K562 (cell line): ENCODE results near the gene GNL3. TPM values are rescaled to one million over a fixed set of nuclear protein-coding genes. Genes with fewer than 3 reads are reported as not detected.

Experiments
- CREB1 ChIP-seq, 2 experiments: sonication (generic) in 1 of 2; formaldehyde crosslinking in 1 of 2; IDR thresholded peaks; 2 replicates each; pipeline versions ENCODE4 v1.6.1 to v1.8.0; 2012 to 2022; ENCODE audit warnings: inconsistent platforms in 1 of 2, mild to moderate bottlenecking in 1 of 2, missing genetic modification reagents in 1 of 2, moderate library complexity in 1 of 2
- CREM ChIP-seq: IDR thresholded peaks from 2 replicates; pipeline ENCODE4 v1.6.1; 2014; ENCODE audit warnings: antibody characterized with exemption, low read depth
- EP400 ChIP-seq: fragments of 450-650 bp; IDR thresholded peaks from 2 replicates; pipeline ENCODE4 v1.6.1; 2017; ENCODE audit warnings: antibody characterized with exemption, mild to moderate bottlenecking, moderate library complexity
- ESRRA ChIP-seq: fragments of 450-650 bp; IDR thresholded peaks from 2 replicates; pipeline ENCODE4 v1.6.1; 2014; ENCODE audit warnings: low read depth, mild to moderate bottlenecking, moderate library complexity, borderline replicate concordance
- GATAD2A ChIP-seq: fragments of 450-650 bp; IDR thresholded peaks from 2 replicates; pipeline ENCODE4 v1.6.1; 2017
- PCBP1 ChIP-seq: fragments of 200-400 bp; formaldehyde crosslinking; IDR thresholded peaks from 2 replicates; pipeline ENCODE4 v1.6.1; 2018; ENCODE audit warnings: mild to moderate bottlenecking, low read depth, low read length; ENCODE audit not compliant: poor library complexity, severe bottlenecking
- PRPF4 ChIP-seq: fragments of 200-400 bp; formaldehyde crosslinking; IDR thresholded peaks from one replicate; pipeline ENCODE4 v1.6.1; 2017; ENCODE audit warnings: low read length, low read depth, mild to moderate bottlenecking; ENCODE audit not compliant: insufficient read depth, poor library complexity, severe bottlenecking
- SAP30 ChIP-seq: fragments of 200-600 bp; sonication (generic); IDR thresholded peaks from 2 replicates; pipeline ENCODE4 v1.6.1; 2012; ENCODE audit warnings: borderline replicate concordance, low read depth, mild to moderate bottlenecking, moderate library complexity, low read length, control low read depth, inconsistent platforms; ENCODE audit not compliant: insufficient read depth, poor library complexity, severe bottlenecking
- SIN3A ChIP-seq, 2 experiments: fragments of 150-350 bp in 1 of 2; IDR thresholded peaks; 2 replicates each; pipeline ENCODE4 v1.6.1; 2011 to 2016; ENCODE audit warnings: borderline replicate concordance in 2 of 2, low read depth in 2 of 2, low read length in 2 of 2, mild to moderate bottlenecking in 2 of 2, moderate library complexity in 2 of 2; ENCODE audit not compliant: control insufficient read depth in 1 of 2
- SIX5 ChIP-seq, 2 experiments: IDR thresholded peaks; 2 replicates each; pipeline ENCODE4 v1.6.1; 2011; ENCODE audit warnings: low read length in 2 of 2, borderline replicate concordance in 1 of 2, low read depth in 1 of 2, mild to moderate bottlenecking in 1 of 2, moderate library complexity in 1 of 2; ENCODE audit not compliant: insufficient read depth in 1 of 2
- SMC3 ChIP-seq: conservative IDR thresholded peaks from 2 replicates; pipeline ENCODE4 v1.6.1; 2011; ENCODE audit warnings: low read depth, low read length, improper control_type of control experiment; ENCODE audit not compliant: insufficient read depth
- SP1 ChIP-seq: sonication (generic); formaldehyde crosslinking; IDR thresholded peaks from 2 replicates; pipeline ENCODE4 v1.8.1; 2022; ENCODE audit warnings: mild to moderate bottlenecking, missing genetic modification reagents
- TBL1XR1 ChIP-seq, 2 experiments: IDR thresholded peaks; 2 replicates each; pipeline ENCODE4 v1.6.1; 2012; ENCODE audit warnings: improper control_type of control experiment in 2 of 2, low read length in 2 of 2, mild to moderate bottlenecking in 1 of 2
- ZBED1 ChIP-seq: IDR thresholded peaks from 2 replicates; pipeline ENCODE4 v1.6.1; 2014
- ZBTB12 ChIP-seq: fragments of 250-450 bp; sonication (Bioruptor Pico); IDR thresholded peaks from 2 replicates; pipeline ENCODE4 v1.4.0; 2020
- ZBTB49 ChIP-seq: sonication (generic); formaldehyde crosslinking; IDR thresholded peaks from 2 replicates; pipeline ENCODE4 v1.8.0; 2022; ENCODE audit warnings: missing genetic modification reagents, mild to moderate bottlenecking, borderline replicate concordance
- ZNF766 ChIP-seq: fragments of 200-800 bp; sonication (Bioruptor generic); conservative IDR thresholded peaks from 2 replicates; pipeline ENCODE4 v1.6.1; 2016; ENCODE audit warnings: missing genetic modification characterization, missing compliant biosample characterization
- polyA plus RNA-seq, 8 experiments: library from polyadenylated mRNA; depleted of rRNA in 4 of 8; stranded (reverse) in 5 of 8; unstranded in 3 of 8; fragments of >200 nt; fragmentation: Nextera tagmentation in 2 of 8; fragmentation: Illumina TruSeq in 1 of 8; extraction: Ambion mirVana in 2 of 8; extraction: Trizol in 1 of 8; gene quantifications; 2 replicates each; pipeline versions ENCODE4 v1.2.1 to v1.2.3, GENCODE V29; 2011 to 2014; ENCODE audit warnings: inconsistent platforms in 1 of 8, missing spikeins in 1 of 8
- total RNA-seq, 7 experiments: library from RNA; depleted of rRNA in 6 of 7; stranded (reverse); fragments of >200 nt in 6 of 7; fragmentation: Illumina TruSeq in 2 of 7; extraction: Trizol in 2 of 7; gene quantifications; 2 replicates each; pipeline versions ENCODE4 v1.2.1 to v1.2.3, GENCODE V29; 2011 to 2021; ENCODE audit warnings: low replicate concordance in 1 of 7
- TF ChIP-seq, protein P1 (sequence below): fragments of 450-650 bp; IDR thresholded peaks from 2 replicates; pipeline ENCODE4 v1.6.1; 2016; ENCODE audit warnings: low read depth, mild to moderate bottlenecking, moderate library complexity
- TF ChIP-seq, protein P2 (sequence below): sonication (generic); formaldehyde crosslinking; IDR thresholded peaks from 2 replicates; pipeline ENCODE4 v1.8.1; 2022; ENCODE audit warnings: missing genetic modification reagents

GNL3 gene
- total and polyA plus RNA-seq, 9 of the 15 experiments (the other 6 are each of a cell fraction or from before 2014, with no cell fraction given): 132 to 313 (median 220) TPM

GRCh38 chr3:52685709-52686691 is at the start of gene GNL3, which contains the start of gene PBRM1 (continued):
- TF ChIP-seq TBL1XR1 (IDR thresholded peaks at IDR 0.05; ENCODE audit: low read length in 2 of 2): peak in 1 of 2 experiments; percentile 52; a peak in 1 of 4 replicates
- TF ChIP-seq, protein P1, sequence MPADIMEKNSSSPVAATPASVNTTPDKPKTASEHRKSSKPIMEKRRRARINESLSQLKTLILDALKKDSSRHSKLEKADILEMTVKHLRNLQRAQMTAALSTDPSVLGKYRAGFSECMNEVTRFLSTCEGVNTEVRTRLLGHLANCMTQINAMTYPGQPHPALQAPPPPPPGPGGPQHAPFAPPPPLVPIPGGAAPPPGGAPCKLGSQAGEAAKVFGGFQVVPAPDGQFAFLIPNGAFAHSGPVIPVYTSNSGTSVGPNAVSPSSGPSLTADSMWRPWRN: no peak
- no peak for TF ChIP-seq SIX5 (IDR thresholded peaks at IDR 0.05; ENCODE audit: borderline replicate concordance in 1 of 2, insufficient read depth in 1 of 2, low read depth in 1 of 2, low read length in 2 of 2)
- TF ChIP-seq ZNF766 (CRISPR knock-in tag): peak; percentile 54; the same call in 1 of the 2 replicates
- peak; percentile 92 for TF ChIP-seq SAP30
- TF ChIP-seq ZBED1: 0 out of 2 replicates have a peak, but pooled peaks have one; percentile 24
- peak; percentile 99 for TF ChIP-seq EP400
- TF ChIP-seq ESRRA: peak; percentile 32; the same call in 1 of the 2 replicates
- peak; percentile 92 for TF ChIP-seq CREM
- TF ChIP-seq SIN3A (IDR thresholded peaks at IDR 0.05; ENCODE audit: borderline replicate concordance in 2 of 2, control insufficient read depth in 1 of 2, low read depth in 2 of 2, low read length in 2 of 2): peak; percentile 72 to 96; a peak in 3 of 4 replicates
- no peak for TF ChIP-seq PCBP1
- TF ChIP-seq PRPF4: no peak
- 0 out of 2 replicates have a peak, but pooled peaks have one; percentile 53 for TF ChIP-seq ZBTB12 (CRISPR knock-in tag)
- peak; percentile 81 for TF ChIP-seq CREB1 (IDR thresholded peaks at IDR 0.05)
- TF ChIP-seq CREB1 (CRISPR knock-in tag; IDR thresholded peaks at IDR 0.05): peak; percentile 86
- no peak for TF ChIP-seq SMC3
- no peak for TF ChIP-seq ZBTB49 (CRISPR knock-in tag)
- TF ChIP-seq, protein P2, sequence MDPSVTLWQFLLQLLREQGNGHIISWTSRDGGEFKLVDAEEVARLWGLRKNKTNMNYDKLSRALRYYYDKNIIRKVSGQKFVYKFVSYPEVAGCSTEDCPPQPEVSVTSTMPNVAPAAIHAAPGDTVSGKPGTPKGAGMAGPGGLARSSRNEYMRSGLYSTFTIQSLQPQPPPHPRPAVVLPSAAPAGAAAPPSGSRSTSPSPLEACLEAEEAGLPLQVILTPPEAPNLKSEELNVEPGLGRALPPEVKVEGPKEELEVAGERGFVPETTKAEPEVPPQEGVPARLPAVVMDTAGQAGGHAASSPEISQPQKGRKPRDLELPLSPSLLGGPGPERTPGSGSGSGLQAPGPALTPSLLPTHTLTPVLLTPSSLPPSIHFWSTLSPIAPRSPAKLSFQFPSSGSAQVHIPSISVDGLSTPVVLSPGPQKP (CRISPR knock-in tag): no peak
- TF ChIP-seq GATAD2A: no peak
- TF ChIP-seq SP1 (CRISPR knock-in tag): peak; percentile 50; the same call in 1 of the 2 replicates
